Measurements from ENCODE around the gene CCDC198. TPM values are rescaled to one million over a fixed set of nuclear protein-coding genes. Genes with fewer than 3 reads are reported as not detected.

The CCDC198 gene
- total and polyA plus RNA-seq, 2 of the 13 experiments (the other 11 are each of a cell fraction or from before 2014, with no cell fraction given): 0.69 to 0.95 TPM

DNA sequence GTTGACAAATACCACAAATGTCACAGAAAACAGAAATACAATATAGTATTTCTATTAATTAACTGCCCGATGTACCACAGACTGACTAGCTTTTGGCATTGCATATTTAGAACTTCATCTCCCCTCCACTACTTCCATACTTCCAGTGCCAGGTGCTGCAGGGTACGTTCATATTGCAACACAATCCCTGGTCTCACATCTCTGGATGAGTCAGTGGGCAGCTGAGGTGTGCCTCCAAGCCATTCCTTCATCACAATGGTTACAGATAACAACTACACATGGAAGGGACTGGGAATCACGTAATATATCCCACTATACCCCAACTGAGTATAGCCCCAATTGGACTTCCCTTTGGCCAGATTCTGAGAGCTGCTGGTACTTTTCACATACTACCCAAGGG, 31.1 kb downstream of the CCDC198 start:
- WGBS (ENCODE audit: low lambda C conversion rate): 35% methylated on average over 3 of the region's 3 CpGs
- ChIA-PET CTCF (ENCODE audit: low intra/inter-chr PET ratio, low total read pairs) (no interaction called here), POLR2A (no interaction called here)
- H4K20me1 ChIP-seq (ENCODE audit: insufficient read depth, low read length): no peaks in the 10 kb centered on the region
- TF ChIP-seq MED13 (CRISPR knock-in tag; IDR thresholded peaks at IDR 0.05) (no peak), SP2 (CRISPR knock-in tag; IDR thresholded peaks at IDR 0.05) (no peak), HMGA1 (CRISPR knock-in tag; conservative IDR thresholded peaks at IDR 0.05) (no peak), ZNF746 (CRISPR knock-in tag; IDR thresholded peaks at IDR 0.05) (no peak), KDM4B (CRISPR knock-in tag; IDR thresholded peaks at IDR 0.05) (no peak), CEBPB (IDR thresholded peaks at IDR 0.05; ENCODE audit: borderline replicate concordance, low read depth, low read length) (peak; percentile 5; the same call in 1 of the 2 replicates)
- no TSS peak for BruUV-seq (replicated peaks)
- peaks cover 28% of the 10 kb centered on the region for H3K4me1 ChIP-seq (ENCODE audit: insufficient read depth, low read length)
- ATAC-seq (no peak), FAIRE-seq (no peak), DNase-seq (ENCODE audit: low spot score) (no peak)
- H3K27ac ChIP-seq (ENCODE audit: extremely low read length, insufficient read depth, low read length): no peak overlapping the region
- H3K9ac ChIP-seq (ENCODE audit: insufficient read depth, low read depth, low read length): no peak overlapping the region
- in situ Hi-C loops (cut with HindIII; ENCODE audit: extremely low pct_ligation_motif_present, low pct_unique_long_range_greater_than_20kb): no loop called here
- intact Hi-C loops (cut with micrococcal nuclease; ENCODE audit: unreplicated experiment): no loop called here
- H3K9me3 ChIP-seq (ENCODE audit: low read length): no peaks in the 10 kb centered on the region
- no peak overlapping the region for H2AFZ ChIP-seq (ENCODE audit: low read length)
- H3K4me2 ChIP-seq (ENCODE audit: low read depth, low read length): no peak overlapping the region
- no peak overlapping the region for H3K4me3 ChIP-seq (replicated peaks in 1 of 3; ENCODE audit: insufficient read depth in 1 of 3, low read depth in 2 of 3, low read length in 3 of 3)
- H3K79me2 ChIP-seq (ENCODE audit: insufficient read depth, low read length): no peaks in the 10 kb centered on the region
- H3K27me3 ChIP-seq (ENCODE audit: control insufficient read depth in 1 of 2, insufficient read depth in 2 of 2, low read length in 2 of 2): no peaks in the 10 kb centered on the region
- no peaks in the 10 kb centered on the region for H3K36me3 ChIP-seq (replicated peaks in 1 of 2; ENCODE audit: control insufficient read depth in 1 of 2, insufficient read depth in 2 of 2, low read length in 2 of 2)

DNA sequence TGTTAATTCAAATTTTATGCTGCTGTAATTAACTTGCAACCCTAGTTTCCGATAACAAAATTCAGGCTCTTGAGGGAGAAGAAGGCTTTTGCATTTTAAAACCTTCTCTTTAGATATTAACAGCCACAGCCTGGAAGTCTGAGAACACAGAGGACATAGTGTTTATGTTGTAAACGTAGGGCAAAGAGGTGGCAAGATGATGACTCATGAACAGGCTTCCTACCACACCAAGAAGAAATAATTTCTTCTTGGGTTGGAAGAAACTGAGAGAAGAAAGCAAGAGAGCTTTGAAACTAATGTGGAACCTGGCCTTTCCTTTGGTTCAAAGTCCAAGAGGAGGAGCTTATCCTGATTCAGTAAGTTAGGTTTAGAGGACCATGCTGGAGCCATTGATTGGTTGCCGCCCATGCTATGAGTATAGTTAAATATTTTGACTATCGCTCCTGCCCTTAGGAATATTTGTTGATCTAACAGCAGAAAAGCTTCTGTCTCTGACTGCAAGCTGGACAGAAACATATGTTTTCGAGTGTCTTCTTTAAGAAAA, 31.8 kb downstream of the CCDC198 start:
- Histone ChIP-seq H3K4me2 (ENCODE audit: low read depth, low read length) (no peak overlapping the region), H3K4me1 (ENCODE audit: insufficient read depth, low read length) (peaks cover 28% of the 10 kb centered on the region), H4K20me1 (ENCODE audit: insufficient read depth, low read length) (no peaks in the 10 kb centered on the region), H2AFZ (ENCODE audit: low read length) (no peak overlapping the region), H3K27ac (ENCODE audit: extremely low read length, insufficient read depth, low read length) (no peak overlapping the region), H3K27me3 (ENCODE audit: control insufficient read depth in 1 of 2, insufficient read depth in 2 of 2, low read length in 2 of 2) (no peaks in the 10 kb centered on the region), H3K36me3 (replicated peaks in 1 of 2; ENCODE audit: control insufficient read depth in 1 of 2, insufficient read depth in 2 of 2, low read length in 2 of 2) (no peaks in the 10 kb centered on the region), H3K9me3 (ENCODE audit: low read length) (no peaks in the 10 kb centered on the region), H3K79me2 (ENCODE audit: insufficient read depth, low read length) (no peaks in the 10 kb centered on the region), H3K9ac (ENCODE audit: insufficient read depth, low read depth, low read length) (no peak overlapping the region), H3K4me3 (replicated peaks in 1 of 3; ENCODE audit: insufficient read depth in 1 of 3, low read depth in 2 of 3, low read length in 3 of 3) (no peak overlapping the region)
- no TSS peak for BruUV-seq (replicated peaks)
- WGBS (ENCODE audit: low lambda C conversion rate): 35% methylated on average over 5 of the region's 5 CpGs
- no peak; the same call in 1 of the 3 replicates for ATAC-seq
- intact Hi-C loops (cut with micrococcal nuclease; ENCODE audit: unreplicated experiment) (no loop called here), in situ Hi-C loops (cut with HindIII; ENCODE audit: extremely low pct_ligation_motif_present, low pct_unique_long_range_greater_than_20kb) (no loop called here)
- FAIRE-seq: no peak
- TF ChIP-seq NCOA2 (CRISPR knock-in tag; IDR thresholded peaks at IDR 0.05): no peak
- TF ChIP-seq ZBTB38 (CRISPR knock-in tag; IDR thresholded peaks at IDR 0.05): no peak
- TF ChIP-seq, protein P1, sequence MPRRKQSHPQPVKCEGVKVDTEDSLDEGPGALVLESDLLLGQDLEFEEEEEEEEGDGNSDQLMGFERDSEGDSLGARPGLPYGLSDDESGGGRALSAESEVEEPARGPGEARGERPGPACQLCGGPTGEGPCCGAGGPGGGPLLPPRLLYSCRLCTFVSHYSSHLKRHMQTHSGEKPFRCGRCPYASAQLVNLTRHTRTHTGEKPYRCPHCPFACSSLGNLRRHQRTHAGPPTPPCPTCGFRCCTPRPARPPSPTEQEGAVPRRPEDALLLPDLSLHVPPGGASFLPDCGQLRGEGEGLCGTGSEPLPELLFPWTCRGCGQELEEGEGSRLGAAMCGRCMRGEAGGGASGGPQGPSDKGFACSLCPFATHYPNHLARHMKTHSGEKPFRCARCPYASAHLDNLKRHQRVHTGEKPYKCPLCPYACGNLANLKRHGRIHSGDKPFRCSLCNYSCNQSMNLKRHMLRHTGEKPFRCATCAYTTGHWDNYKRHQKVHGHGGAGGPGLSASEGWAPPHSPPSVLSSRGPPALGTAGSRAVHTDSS (CRISPR knock-in tag; conservative IDR thresholded peaks at IDR 0.05): no peak
- TF ChIP-seq ZFP90 (CRISPR knock-in tag; IDR thresholded peaks at IDR 0.05; ENCODE audit: borderline replicate concordance): no peak
- TF ChIP-seq, protein P2, sequence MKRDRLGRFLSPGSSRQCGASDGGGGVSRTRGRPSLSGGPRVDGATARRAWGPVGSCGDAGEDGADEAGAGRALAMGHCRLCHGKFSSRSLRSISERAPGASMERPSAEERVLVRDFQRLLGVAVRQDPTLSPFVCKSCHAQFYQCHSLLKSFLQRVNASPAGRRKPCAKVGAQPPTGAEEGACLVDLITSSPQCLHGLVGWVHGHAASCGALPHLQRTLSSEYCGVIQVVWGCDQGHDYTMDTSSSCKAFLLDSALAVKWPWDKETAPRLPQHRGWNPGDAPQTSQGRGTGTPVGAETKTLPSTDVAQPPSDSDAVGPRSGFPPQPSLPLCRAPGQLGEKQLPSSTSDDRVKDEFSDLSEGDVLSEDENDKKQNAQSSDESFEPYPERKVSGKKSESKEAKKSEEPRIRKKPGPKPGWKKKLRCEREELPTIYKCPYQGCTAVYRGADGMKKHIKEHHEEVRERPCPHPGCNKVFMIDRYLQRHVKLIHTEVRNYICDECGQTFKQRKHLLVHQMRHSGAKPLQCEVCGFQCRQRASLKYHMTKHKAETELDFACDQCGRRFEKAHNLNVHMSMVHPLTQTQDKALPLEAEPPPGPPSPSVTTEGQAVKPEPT (CRISPR knock-in tag; IDR thresholded peaks at IDR 0.05; ENCODE audit: low read depth): no peak
- TF ChIP-seq U2AF2 (IDR thresholded peaks at IDR 0.05; ENCODE audit: low read depth, low read length): no peak
- no peak for TF ChIP-seq GATA4 (IDR thresholded peaks at IDR 0.05; ENCODE audit: borderline replicate concordance, low read depth)
- no peak for DNase-seq (ENCODE audit: low spot score)
- ChIA-PET POLR2A (no interaction called here), CTCF (ENCODE audit: low intra/inter-chr PET ratio, low total read pairs) (no interaction called here)

Data from HepG2 (cell line).